B cell (primary cell): ENCODE measurements around the gene TSSC4. TPM values are rescaled to one million over a fixed set of nuclear protein-coding genes. Genes with fewer than 3 reads are reported as not detected.

ENCODE experiments used
- ATAC-seq: fragments of 200-7000 bp; cut with Tn5 transposase; one replicate; pipeline ENCODE4 v1.10.0; 2021; ENCODE audit warnings: low read depth, mild to moderate bottlenecking, moderate number of reproducible peaks, moderate library complexity
- CTCF ChIA-PET: fragments of 350-600 bp; sonication (Branson Sonifier 250); formaldehyde crosslinking; loops from one replicate; lab custom pipeline; 2021; ENCODE audit warnings: antibody characterized with exemption, inconsistent platforms; lab: Charles Lee
- POLR2A ChIA-PET: fragments of 350-600 bp; sonication (Branson Sonifier 250); formaldehyde crosslinking; loops from one replicate; lab custom pipeline; 2021; ENCODE audit warnings: antibody characterized with exemption; lab: Charles Lee
- DNase-seq: peaks from one replicate; pipeline ENCODE4 v3.0.0; 2013
- H2AFZ ChIP-seq: 2 replicates; pipeline ENCODE4 v1.6.1; 2012; ENCODE audit warnings: mild to moderate bottlenecking, low read depth, low read length; ENCODE audit not compliant: insufficient read depth, poor library complexity, severe bottlenecking
- H3K27ac ChIP-seq, 2 donors: 1 replicate in 1 of 2; 2 replicates in 1 of 2; pipeline ENCODE4 v1.5.1; 2012 to 2013; ENCODE audit warnings: low read length in 2 of 2, mild to moderate bottlenecking in 2 of 2, moderate library complexity in 1 of 2
- H3K27me3 ChIP-seq, 4 experiments: fragments of 200-600 bp in 1 of 4; sonication (generic) in 1 of 4; replicated peaks in 1 of 4; 1 replicate in 2 of 4; 2 replicates in 2 of 4; pipeline versions ENCODE4 v1.6.1 to v1.7.0; 2013 to 2016; ENCODE audit warnings: low read length in 3 of 4, mild to moderate bottlenecking in 2 of 4, mixed read lengths in 1 of 4, moderate library complexity in 1 of 4; ENCODE audit not compliant: insufficient read depth in 4 of 4, control insufficient read depth in 3 of 4; ENCODE audit errors: control extremely low read depth in 1 of 4
- H3K36me3 ChIP-seq, 2 experiments: replicated peaks in 1 of 2; 1 replicate in 1 of 2; 2 replicates in 1 of 2; pipeline versions ENCODE4 v1.6.1 to v1.7.1; 2013; ENCODE audit warnings: low read length in 1 of 2; ENCODE audit not compliant: insufficient read depth in 2 of 2, control insufficient read depth in 1 of 2; ENCODE audit errors: control extremely low read depth in 1 of 2, extremely low read depth in 1 of 2
- H3K4me1 ChIP-seq, 2 donors: fragments of 200-600 bp in 1 of 2; sonication (generic) in 1 of 2; 1 replicate in 1 of 2; 2 replicates in 1 of 2; pipeline versions ENCODE4 v1.5.1 to v1.6.1; 2013 to 2017; ENCODE audit warnings: low read length in 2 of 2; ENCODE audit not compliant: control insufficient read depth in 2 of 2, insufficient read depth in 2 of 2
- H3K4me2 ChIP-seq: replicated peaks from 2 replicates; pipeline ENCODE3; 2012; ENCODE audit warnings: mild to moderate bottlenecking, low read depth, low read length; ENCODE audit not compliant: poor library complexity, severe bottlenecking
- H3K4me3 ChIP-seq, 5 experiments: fragments of 200-600 bp in 1 of 5; sonication (generic) in 1 of 5; 1 replicate in 3 of 5; 2 replicates in 2 of 5; pipeline versions ENCODE4 v1.5.1 to v1.7.0; 2011 to 2016; ENCODE audit warnings: low read length in 4 of 5, mild to moderate bottlenecking in 4 of 5, low read depth in 2 of 5, control low read depth in 1 of 5, moderate library complexity in 1 of 5; ENCODE audit not compliant: insufficient read depth in 1 of 5; ENCODE audit errors: control extremely low read depth in 1 of 5, extremely low read depth in 1 of 5
- H3K79me2 ChIP-seq: fragments of 200-600 bp; sonication (generic); one replicate; pipeline ENCODE4 v1.6.0; 2016; ENCODE audit warnings: low read length; ENCODE audit not compliant: control insufficient read depth, insufficient read depth
- H3K9ac ChIP-seq: fragments of 200-600 bp; sonication (generic); 2 replicates; pipeline ENCODE4 v1.6.1; 2017; ENCODE audit warnings: mild to moderate bottlenecking, low read length, moderate library complexity
- H3K9me3 ChIP-seq, 3 donors: one replicate each; pipeline versions ENCODE4 v1.6.1 to v1.7.1; 2013; ENCODE audit warnings: low read length in 2 of 3; ENCODE audit not compliant: control insufficient read depth in 2 of 3, insufficient read depth in 1 of 3; ENCODE audit errors: control extremely low read depth in 1 of 3
- H4K20me1 ChIP-seq: 2 replicates; pipeline ENCODE4 v1.6.0; 2012; ENCODE audit warnings: mild to moderate bottlenecking, low read length; ENCODE audit not compliant: insufficient read depth, control insufficient read depth, poor library complexity, severe bottlenecking
- H3K27ac Mint-ChIP-seq: one replicate; pipeline ENCODE4 v1.8.0; 2021; ENCODE audit warnings: mixed read lengths
- H3K27me3 Mint-ChIP-seq: one replicate; pipeline ENCODE4 v1.8.0; 2021; ENCODE audit warnings: mixed read lengths
- H3K4me1 Mint-ChIP-seq: one replicate; pipeline ENCODE4 v1.8.0; 2021; ENCODE audit warnings: mixed read lengths
- H3K4me3 Mint-ChIP-seq: one replicate; pipeline ENCODE4 v1.8.0; 2021; ENCODE audit warnings: mixed read lengths
- H3K9me3 Mint-ChIP-seq: one replicate; pipeline ENCODE4 v1.8.0; 2022; ENCODE audit warnings: mixed read lengths; ENCODE audit not compliant: insufficient read depth
- CTCF ChIP-seq: fragments of 200-600 bp; IDR thresholded peaks from one replicate; pipeline ENCODE4 v1.8.0; 2022; ENCODE audit warnings: antibody characterized with exemption, mild to moderate bottlenecking
- EZH2 ChIP-seq: IDR thresholded peaks from 2 replicates; pipeline ENCODE4 v1.6.1; 2012; ENCODE audit warnings: borderline replicate concordance, low read depth, mild to moderate bottlenecking, moderate library complexity, low read length; ENCODE audit not compliant: insufficient read depth, poor library complexity, severe bottlenecking
- WGBS: methylation state at CpG from one replicate; pipeline ENCODE4 v1.1.5; 2013; ENCODE audit warnings: missing lambda C conversion rate; ENCODE audit not compliant: insufficient coverage; 5-methylcytosine and 5-hydroxymethylcytosine counted together
- intact Hi-C: fragments of 100-400 bp; cut with micrococcal nuclease; formaldehyde crosslinking; loops from one replicate; pipeline ENCODE4 v1.10.0; 2022
- polyA plus RNA-seq: library from polyadenylated mRNA; depleted of rRNA; stranded (reverse); fragments of >200 nt; gene quantifications from 2 replicates; pipeline ENCODE4 v1.2.3, GENCODE V29; 2012
- total RNA-seq, 2 donors: library from RNA; stranded (reverse); fragments of 120-200 nt in 1 of 2; gene quantifications; 1 replicate in 1 of 2; 2 replicates in 1 of 2; pipeline versions ENCODE4 v1.2.3 to v1.2.4, GENCODE V29; 2013 to 2022

TSSC4 gene
- total and polyA plus RNA-seq, 2 donors (not counting 1 experiment from before 2014, with no cell fraction given): 49.4 to 57.5 TPM

GRCh38 chr11:2386591-2386990 is 14.0 kb upstream of the TSSC4 start:
- Histone ChIP-seq H3K9ac (peak overlapping the region; percentile 65), H3K4me2 (peak overlapping the region; percentile 67), H4K20me1 (peaks cover 96% of the 10 kb centered on the region), H3K9me3 (peaks cover 0 to under 1% (median 0%) of the 10 kb centered on the region in 3 donors), H2AFZ (no peak overlapping the region), H3K27ac (peak overlapping the region; percentile 62 to 78), H3K79me2 (peaks cover 79% of the 10 kb centered on the region), H3K27me3 (no peaks in the 10 kb centered on the region), H3K4me3 (peak overlapping the region; percentile 39 to 63 (median 53)), H3K4me1 (peaks cover 90 to 98% of the 10 kb centered on the region in 2 donors), H3K36me3 (peaks cover 0 to 26% of the 10 kb centered on the region in 2 experiments)
- no peaks in the 10 kb centered on the region for H3K27me3 Mint-ChIP-seq
- TF ChIP-seq EZH2 (no peak), CTCF (no peak)
- ChIA-PET CTCF (interaction anchor here (1.4 to 7.3 kb wide), 7 partner anchors 9 to 1746 kb away, joined by 3 to 59 read pairs (median 11); partner anchors contain the start of genes C11orf21, CD81, TSPAN32 and TSSC4), POLR2A (interaction anchor here (0.7 to 4.9 kb wide), 5 partner anchors 9 to 668 kb away, joined by 3 to 42 read pairs (median 4); partner anchors contain the start of genes CD81 and TSSC4)
- ATAC-seq (no peak), DNase-seq (no peak)
- H3K9me3 Mint-ChIP-seq: no peaks in the 10 kb centered on the region
- H3K4me3 Mint-ChIP-seq: peak overlapping the region; percentile 98
- WGBS: 63% methylated on average over 8 of the region's 9 CpGs
- peaks cover 88% of the 10 kb centered on the region for H3K4me1 Mint-ChIP-seq
- peak overlapping the region; percentile 99 for H3K27ac Mint-ChIP-seq
- intact Hi-C loops: loop anchor here (5.0 kb wide), 2 partner anchors 534 to 606 kb away; partner anchors contain the start of genes LSP1 and NAP1L4
